BLaER1 treated with 17β-estradiol and CSF1 and Interleukin-3, amounts not matched to agents 10 nM and 100 nM (cell line): Measurements from ENCODE around the gene POP4.

ENCODE experiments used
- H3K27ac ChIP-seq, 11 experiments: shearing (Covaris generic); formaldehyde crosslinking; 2 replicates each; pipeline ENCODE4 v1.8.1; 2022
- H3K27me3 ChIP-seq, 11 experiments: shearing (Covaris generic); formaldehyde crosslinking; 2 replicates each; pipeline ENCODE4 v1.8.1; 2022
- H3K36me3 ChIP-seq, 11 experiments: shearing (Covaris generic); formaldehyde crosslinking; 2 replicates each; pipeline ENCODE4 v1.8.1; 2022
- H3K4me1 ChIP-seq, 10 experiments: shearing (Covaris generic); formaldehyde crosslinking; 2 replicates each; pipeline ENCODE4 v1.8.1; 2022
- H3K4me2 ChIP-seq, 11 experiments: shearing (Covaris generic); formaldehyde crosslinking; 2 replicates each; pipeline ENCODE4 v1.8.1; 2022
- H3K4me3 ChIP-seq, 10 experiments: shearing (Covaris generic); formaldehyde crosslinking; 2 replicates each; pipeline ENCODE4 v1.8.1; 2022
- H3K9ac ChIP-seq, 11 experiments: shearing (Covaris generic); formaldehyde crosslinking; 2 replicates each; pipeline ENCODE4 v1.8.1; 2022
- H3K9me3 ChIP-seq, 11 experiments: shearing (Covaris generic); formaldehyde crosslinking; replicated peaks in 1 of 11; 2 replicates each; pipeline ENCODE4 v1.8.1; 2022
- H4K20me1 ChIP-seq, 11 experiments: shearing (Covaris generic); formaldehyde crosslinking; 2 replicates each; pipeline ENCODE4 v1.8.1; 2022
- Cebpa-rat ChIP-seq, 11 experiments: shearing (Covaris generic); IDR thresholded peaks; 2 replicates each; pipeline ENCODE4 v1.8.1; 2022

The POP4 gene

GRCh38 chr19:29665215-29665825 lies 59.2 kb downstream of the POP4 start, which contains the start of gene PLEKHF1:
TSS of gene PLEKHF1 (plus strand) at chr19:29665461. CDS start at chr19:29673840, 8,379 bp downstream.
- H3K27me3 ChIP-seq = peaks cover 0 to 14% (median 8%) of the 10 kb centered on the region in 11 experiments; a peak in 10 of 22 replicates
- H3K27ac ChIP-seq = peak within 1 kb of the TSS in 8 of 11 experiments; percentile 27 to 59 (median 52); a peak in 14 of 22 replicates
- peaks cover 48 to 78% (median 57%) of the 10 kb centered on the region in 10 experiments for H3K4me1 ChIP-seq
- no peak for TF ChIP-seq Cebpa-rat (IDR thresholded peaks at IDR 0.05)
- peak within 1 kb of the TSS; percentile 58 to 88 (median 78) for H3K9ac ChIP-seq
- H3K9me3 ChIP-seq = no peaks in the 10 kb centered on the region
- 0 out of 22 replicates have a peak, but pooled peaks cover 0 to under 1% (median 0%) of the 10 kb centered on the region in 11 experiments for H3K36me3 ChIP-seq
- peak within 1 kb of the TSS; percentile 69 to 95 (median 80) for H3K4me3 ChIP-seq
- peak within 1 kb of the TSS; percentile 97 to 100 (median 99) for H3K4me2 ChIP-seq
- H4K20me1 ChIP-seq = peaks cover 0 to 35% (median 20%) of the 10 kb centered on the region in 11 experiments; a peak in 13 of 22 replicates

- Histone ChIP-seq H3K4me1 (peaks cover 50 to 81% (median 58%) of the 10 kb centered on the region in 10 experiments), H3K27me3 (peaks cover 0 to 14% (median 8%) of the 10 kb centered on the region in 11 experiments; a peak in 10 of 22 replicates), H4K20me1 (peaks cover 0 to 35% (median 20%) of the 10 kb centered on the region in 11 experiments; a peak in 13 of 22 replicates), H3K4me2 (peak overlapping the region; percentile 97 to 100 (median 99)), H3K4me3 (peak overlapping the region; percentile 69 to 95 (median 80)), H3K9ac (peak overlapping the region; percentile 58 to 88 (median 78)), H3K27ac (peak overlapping the region in 8 of 11 experiments; percentile 27 to 57 (median 50); a peak in 11 of 22 replicates), H3K9me3 (no peaks in the 10 kb centered on the region), H3K36me3 (0 out of 22 replicates have a peak, but pooled peaks cover 0 to 7% (median 0%) of the 10 kb centered on the region in 11 experiments)
- no peak for TF ChIP-seq Cebpa-rat (IDR thresholded peaks at IDR 0.05)
These were observed 59.9 kb downstream of the POP4 start for GRCh38 chr19:29665826-29666577.
